PC-3 (cell line): Measurements from ENCODE around the gene JPH3. TPM values are rescaled to one million over a fixed set of nuclear protein-coding genes. Genes with fewer than 3 reads are reported as not detected.

Experiments
- ATAC-seq: fragments of 200-7000 bp; cut with Tn5 transposase; 2 replicates; pipeline ENCODE4 v1.9.1; 2020; ENCODE audit warnings: mild to moderate bottlenecking, moderate library complexity
- BruUV-seq: library from RNA; stranded (reverse); fragments of 400-500 nt; replicated peaks from 2 replicates; lab custom pipeline; 2021; lab: Mats Ljungman, UMichigan
- CTCF ChIA-PET: fragments of 300-600 bp; sonication (Branson Sonifier 250); formaldehyde crosslinking; loops from one replicate; lab custom pipeline; 2022; ENCODE audit warnings: antibody characterized with exemption; lab: Charles Lee
- POLR2A ChIA-PET: fragments of 300-600 bp; sonication (Branson Sonifier 250); formaldehyde crosslinking; loops from one replicate; lab custom pipeline; 2022; ENCODE audit warnings: antibody characterized with exemption; ENCODE audit not compliant: unreplicated experiment; lab: Charles Lee
- DNase-seq: peaks from one replicate; pipeline ENCODE4 v3.0.0-alpha.2; 2015
- H2AFZ ChIP-seq: fragments of 300-600 bp; sonication (generic); 2 replicates; pipeline ENCODE4 v1.6.0; 2016; ENCODE audit warnings: antibody characterized with exemption, low read length
- H3F3A ChIP-seq: fragments of 300-600 bp; sonication (generic); one replicate; pipeline ENCODE4 v1.6.0; 2017; ENCODE audit warnings: antibody characterized with exemption, low read length, control low read depth, mild to moderate bottlenecking; ENCODE audit not compliant: unreplicated experiment
- H3K27ac ChIP-seq: fragments of 300-600 bp; sonication (generic); 2 replicates; pipeline ENCODE4 v1.5.1; 2016; ENCODE audit warnings: mild to moderate bottlenecking, low read length
- H3K27me3 ChIP-seq: fragments of 300-600 bp; sonication (generic); 2 replicates; pipeline ENCODE4 v1.6.1; 2016; ENCODE audit warnings: low read length, mixed read lengths
- H3K36me3 ChIP-seq: fragments of 300-600 bp; sonication (generic); 2 replicates; pipeline ENCODE4 v1.6.1; 2016; ENCODE audit warnings: low read depth, mixed run types, low read length, mixed read lengths
- H3K4me1 ChIP-seq: fragments of 300-600 bp; sonication (generic); 2 replicates; pipeline ENCODE4 v1.5.1; 2016; ENCODE audit warnings: low read length; ENCODE audit not compliant: insufficient read depth
- H3K4me2 ChIP-seq: fragments of 300-600 bp; sonication (generic); 2 replicates; pipeline ENCODE4 v1.6.0; 2016; ENCODE audit warnings: low read length
- H3K4me3 ChIP-seq: fragments of 300-600 bp; sonication (generic); 2 replicates; pipeline ENCODE4 v1.5.1; 2016; ENCODE audit warnings: mild to moderate bottlenecking, low read length, mixed read lengths
- H3K79me2 ChIP-seq: fragments of 300-600 bp; sonication (generic); 2 replicates; pipeline ENCODE4 v1.6.1; 2017; ENCODE audit warnings: low read length, mixed read lengths
- H3K9ac ChIP-seq: fragments of 300-600 bp; sonication (generic); 2 replicates; pipeline ENCODE4 v1.6.0; 2016; ENCODE audit warnings: mild to moderate bottlenecking, low read length
- H3K9me2 ChIP-seq: fragments of 300-600 bp; sonication (generic); replicated peaks from 2 replicates; pipeline ENCODE4 v1.6.1; 2016; ENCODE audit warnings: mixed run types, low read length, mixed read lengths
- H3K9me3 ChIP-seq: fragments of 300-600 bp; sonication (generic); 2 replicates; pipeline ENCODE4 v1.6.1; 2016; ENCODE audit warnings: low read length, mixed read lengths
- H4K20me1 ChIP-seq: fragments of 300-600 bp; sonication (generic); 2 replicates; pipeline ENCODE4 v1.6.1; 2016; ENCODE audit warnings: low read length, mixed read lengths
- EZH2 ChIP-seq: fragments of 300-600 bp; sonication (generic); IDR thresholded peaks from one replicate; pipeline ENCODE4 v1.6.1; 2017; ENCODE audit warnings: antibody characterized with exemption, mild to moderate bottlenecking, low read length; ENCODE audit not compliant: unreplicated experiment
- EZH2phosphoT487 ChIP-seq: fragments of 300-600 bp; sonication (generic); IDR thresholded peaks from 2 replicates; pipeline ENCODE4 v1.6.1; 2018; ENCODE audit warnings: mild to moderate bottlenecking, antibody characterized with exemption, low read length, borderline replicate concordance
- intact Hi-C: fragments of 100-400 bp; cut with micrococcal nuclease; formaldehyde crosslinking; loops from 2 replicates; pipeline ENCODE4 v1.9.0; 2023
- total RNA-seq: library from RNA; depleted of rRNA; stranded (reverse); fragments of >200 nt; gene quantifications from 2 replicates; pipeline ENCODE4 v1.2.3, GENCODE V29; 2014
- TF ChIP-seq, protein P1 (sequence below): fragments of 300-600 bp; sonication (generic); conservative IDR thresholded peaks from 2 replicates; pipeline ENCODE4 v1.5.1; 2017; ENCODE audit warnings: antibody characterized with exemption, low read depth, mild to moderate bottlenecking, low read length

Gene JPH3
- total RNA-seq, 1 experiment from 2014 or later: not detected

DNA sequence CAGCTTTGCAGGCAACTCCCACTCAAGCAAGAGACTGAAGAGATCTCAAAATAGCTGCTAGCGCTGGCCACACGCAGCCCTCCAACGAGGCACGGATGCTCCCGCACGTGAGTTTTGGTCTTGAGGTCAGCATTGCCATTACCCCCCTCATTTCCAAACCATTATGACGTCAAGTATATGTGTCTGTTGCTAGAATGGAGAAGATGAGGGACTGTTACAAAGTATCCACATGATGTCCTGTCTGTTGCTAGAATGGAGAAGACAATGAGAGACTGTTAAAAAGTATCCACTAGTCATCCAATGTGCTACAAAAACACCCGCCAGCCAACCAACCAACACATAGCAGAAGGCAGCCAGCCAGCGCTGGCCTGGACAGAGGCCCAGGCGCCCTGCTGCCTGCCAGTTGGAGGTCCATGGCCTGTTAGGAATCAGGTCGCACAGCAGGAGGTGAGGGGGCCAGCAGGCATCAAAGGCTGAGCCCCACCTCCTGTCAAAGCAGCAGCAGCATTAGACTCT, 138.7 kb downstream of the JPH3 start:
- Histone ChIP-seq H3K9me3 (no peaks in the 10 kb centered on the region), H3K4me2 (no peak overlapping the region), H4K20me1 (no peaks in the 10 kb centered on the region), H3K27me3 (no peaks in the 10 kb centered on the region), H3K4me1 (no peaks in the 10 kb centered on the region), H3K27ac (no peak overlapping the region), H3K79me2 (0 out of 2 replicates have a peak, but pooled peaks cover 9% of the 10 kb centered on the region), H3K4me3 (no peak overlapping the region), H3K9me2 (no peaks in the 10 kb centered on the region), H3K36me3 (no peaks in the 10 kb centered on the region), H2AFZ (no peak overlapping the region), H3F3A (no peaks in the 10 kb centered on the region), H3K9ac (no peak overlapping the region)
- DNase-seq (no peak), ATAC-seq (no peak)
- POLR2A ChIA-PET: no interaction called here
- TF ChIP-seq, protein P1, sequence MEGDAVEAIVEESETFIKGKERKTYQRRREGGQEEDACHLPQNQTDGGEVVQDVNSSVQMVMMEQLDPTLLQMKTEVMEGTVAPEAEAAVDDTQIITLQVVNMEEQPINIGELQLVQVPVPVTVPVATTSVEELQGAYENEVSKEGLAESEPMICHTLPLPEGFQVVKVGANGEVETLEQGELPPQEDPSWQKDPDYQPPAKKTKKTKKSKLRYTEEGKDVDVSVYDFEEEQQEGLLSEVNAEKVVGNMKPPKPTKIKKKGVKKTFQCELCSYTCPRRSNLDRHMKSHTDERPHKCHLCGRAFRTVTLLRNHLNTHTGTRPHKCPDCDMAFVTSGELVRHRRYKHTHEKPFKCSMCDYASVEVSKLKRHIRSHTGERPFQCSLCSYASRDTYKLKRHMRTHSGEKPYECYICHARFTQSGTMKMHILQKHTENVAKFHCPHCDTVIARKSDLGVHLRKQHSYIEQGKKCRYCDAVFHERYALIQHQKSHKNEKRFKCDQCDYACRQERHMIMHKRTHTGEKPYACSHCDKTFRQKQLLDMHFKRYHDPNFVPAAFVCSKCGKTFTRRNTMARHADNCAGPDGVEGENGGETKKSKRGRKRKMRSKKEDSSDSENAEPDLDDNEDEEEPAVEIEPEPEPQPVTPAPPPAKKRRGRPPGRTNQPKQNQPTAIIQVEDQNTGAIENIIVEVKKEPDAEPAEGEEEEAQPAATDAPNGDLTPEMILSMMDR: no peak
- TF ChIP-seq EZH2phosphoT487: no peak
- CTCF ChIA-PET: no interaction called here
- intact Hi-C loops: no loop called here
- BruUV-seq: no TSS peak

DNA sequence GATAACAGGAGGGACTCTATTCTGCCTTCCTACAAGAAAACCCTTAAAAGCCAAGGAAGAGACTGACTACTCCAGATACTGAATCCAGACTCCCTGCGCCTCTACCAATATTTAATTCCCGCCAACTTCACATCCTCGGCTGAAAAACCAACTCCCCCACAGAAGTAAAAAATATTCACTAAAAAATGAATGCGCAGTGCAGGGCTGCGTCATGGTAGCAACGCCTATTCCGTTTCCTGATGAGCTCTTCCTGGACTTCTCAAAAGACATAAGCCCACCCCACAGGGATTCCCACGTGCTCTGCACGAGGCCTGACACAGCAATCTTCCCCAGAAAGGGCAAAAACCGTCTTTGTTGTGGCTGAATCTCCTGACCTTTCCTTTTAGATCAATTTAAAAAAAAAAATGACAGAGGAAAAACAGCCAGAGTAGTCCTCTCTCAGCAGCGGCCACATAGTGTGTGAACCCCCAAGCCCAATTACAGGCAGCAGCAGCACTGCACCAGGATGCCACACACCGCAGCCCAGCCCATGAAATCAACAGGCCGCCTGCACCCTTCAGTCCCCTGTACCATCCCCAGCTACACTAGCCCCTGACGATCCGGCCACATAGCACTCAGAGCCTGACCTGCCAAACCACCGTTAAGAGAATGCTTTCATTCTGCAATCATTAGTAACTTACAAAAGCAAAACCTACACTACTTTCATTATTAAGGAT, 139.6 kb downstream of the JPH3 start:
- no peak for DNase-seq
- ChIA-PET CTCF (no interaction called here), POLR2A (no interaction called here)
- H3K79me2 ChIP-seq: 0 out of 2 replicates have a peak, but pooled peaks cover 9% of the 10 kb centered on the region
- no peak overlapping the region for H2AFZ ChIP-seq
- H4K20me1 ChIP-seq: no peaks in the 10 kb centered on the region
- no peak overlapping the region for H3K4me2 ChIP-seq
- intact Hi-C loops: no loop called here
- no peaks in the 10 kb centered on the region for H3K9me2 ChIP-seq
- no peaks in the 10 kb centered on the region for H3K4me1 ChIP-seq
- no peak overlapping the region for H3K27ac ChIP-seq
- no peak overlapping the region for H3K9ac ChIP-seq
- no TSS peak for BruUV-seq
- no peaks in the 10 kb centered on the region for H3K27me3 ChIP-seq
- no peak overlapping the region for H3K4me3 ChIP-seq
- ATAC-seq: no peak
- no peaks in the 10 kb centered on the region for H3K9me3 ChIP-seq
- TF ChIP-seq EZH2phosphoT487 (no peak), EZH2 (no peak)
- TF ChIP-seq, protein P1: no peak
- no peaks in the 10 kb centered on the region for H3K36me3 ChIP-seq
- H3F3A ChIP-seq: no peaks in the 10 kb centered on the region

DNA sequence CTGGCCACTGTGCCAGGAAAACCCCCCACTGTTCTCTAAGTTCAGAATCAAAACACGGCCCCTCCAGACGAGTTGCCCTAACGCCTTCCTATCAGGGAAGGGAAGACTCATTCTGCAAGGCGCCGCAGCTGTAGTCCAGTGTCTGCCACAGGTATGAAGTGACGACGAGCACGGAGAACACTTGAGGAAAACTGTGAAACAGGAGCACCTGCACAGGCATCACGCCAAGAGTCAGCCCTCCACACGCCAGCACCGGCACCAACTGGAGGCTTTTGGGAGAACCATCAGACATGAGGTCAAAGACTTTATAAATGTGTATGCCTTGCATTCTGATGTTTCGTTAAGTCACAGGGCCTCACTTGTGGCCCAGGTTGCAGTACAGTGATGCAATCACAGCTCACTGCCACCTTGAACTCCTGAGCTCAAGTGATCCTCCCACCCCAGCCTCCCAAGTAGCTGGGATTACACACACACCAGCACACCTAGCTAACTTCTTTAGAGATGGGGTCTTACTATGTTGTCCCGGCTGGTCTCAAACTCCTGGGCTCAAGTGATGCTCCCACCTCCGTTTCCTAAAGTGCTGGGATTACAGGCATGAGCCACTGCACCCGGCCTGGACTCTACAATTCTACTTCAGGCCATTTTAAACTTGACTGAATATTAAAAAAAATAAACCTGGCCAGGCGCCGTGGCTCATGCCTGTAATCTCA, 140.6 kb downstream of the JPH3 start:
- ChIA-PET POLR2A (no interaction called here), CTCF (no interaction called here)
- Histone ChIP-seq H3K9ac (no peak overlapping the region), H3K27me3 (no peaks in the 10 kb centered on the region), H3F3A (no peaks in the 10 kb centered on the region), H3K36me3 (peaks cover 5% of the 10 kb centered on the region; the same call in 1 of the 2 replicates), H3K4me3 (no peak overlapping the region), H4K20me1 (no peaks in the 10 kb centered on the region), H3K9me3 (no peaks in the 10 kb centered on the region), H3K27ac (no peak overlapping the region), H3K79me2 (0 out of 2 replicates have a peak, but pooled peaks cover 9% of the 10 kb centered on the region), H2AFZ (no peak overlapping the region), H3K4me2 (no peak overlapping the region), H3K9me2 (no peaks in the 10 kb centered on the region), H3K4me1 (no peaks in the 10 kb centered on the region)
- intact Hi-C loops: no loop called here
- TF ChIP-seq EZH2 (no peak), EZH2phosphoT487 (no peak)
- TF ChIP-seq, protein P1: no peak
- no peak for ATAC-seq
- no peak for DNase-seq
- BruUV-seq: no TSS peak
